Fibroblast of skin of right quadriceps (primary cell): ENCODE results near the gene ARL6IP1.
A peak's percentile ranks its signal among the peaks of the same experiment; 100 is the strongest.

ENCODE experiments used
- DNase-seq: peaks from one replicate; pipeline ENCODE4 v3.0.0-alpha.2; 2013

The ARL6IP1 gene

DNA sequence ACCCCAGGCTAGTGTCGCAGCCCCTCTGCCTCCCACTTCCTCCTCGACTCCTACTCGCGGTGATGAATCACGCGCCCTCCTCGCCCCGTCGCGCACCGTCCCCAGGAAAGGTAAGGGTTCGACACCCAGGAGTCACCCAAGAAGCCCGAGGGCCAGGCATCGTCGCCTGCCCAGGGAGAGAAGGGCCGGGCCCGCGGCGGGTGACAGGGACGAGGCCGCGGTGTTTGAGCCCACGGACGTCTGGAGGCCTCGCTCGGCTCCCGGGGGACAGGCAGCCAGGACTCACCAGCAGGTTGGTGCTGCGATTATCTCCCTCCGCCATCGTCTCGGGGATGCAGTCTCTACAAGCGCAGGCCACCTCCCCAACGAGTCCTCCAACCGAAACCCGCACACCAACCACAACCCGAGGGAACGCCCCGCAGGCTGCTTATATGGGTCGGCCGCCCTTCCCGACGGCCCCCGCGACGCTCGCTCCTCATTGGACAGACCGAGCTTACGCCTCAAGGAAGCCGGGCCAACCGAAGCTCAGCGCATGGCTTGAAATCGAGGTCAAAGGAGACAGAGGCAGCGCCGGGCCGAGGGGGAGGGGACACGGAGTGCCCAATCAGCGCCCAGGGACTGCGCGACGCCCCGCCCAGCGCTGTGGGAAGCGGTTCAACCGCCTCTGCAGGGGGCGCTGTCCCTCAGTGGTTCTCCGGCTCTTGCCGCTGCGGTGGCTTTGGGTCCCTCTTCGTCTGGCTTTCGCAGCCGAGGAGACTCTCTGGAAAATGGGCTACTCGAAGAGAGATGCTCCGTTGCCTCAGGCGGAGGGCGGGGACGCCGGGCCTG is at the start of gene ARL6IP1:
ARL6IP1 (minus strand) TSS at position 405 of the 828 bp plus-strand sequence; CDS start at position 322, 83 bp downstream.
- peak; percentile 100 for DNase-seq

DNA sequence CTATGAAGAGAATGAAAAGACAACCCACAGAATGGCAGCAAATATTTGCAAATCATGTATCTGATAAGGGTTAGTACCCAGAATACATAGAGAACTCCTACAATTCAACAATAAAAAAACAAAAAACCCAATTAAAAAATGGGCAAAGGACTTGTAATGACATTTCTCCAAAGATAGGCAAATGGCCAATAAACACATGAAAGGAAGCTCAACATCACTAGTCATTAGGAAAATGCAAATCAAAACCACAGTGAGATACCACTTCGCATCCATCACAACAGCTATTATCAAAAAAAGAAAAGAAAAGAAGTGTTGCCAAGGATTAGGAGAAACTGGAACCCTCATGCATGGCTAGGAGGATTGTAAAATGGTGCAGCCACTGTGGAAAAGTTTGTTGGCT is 45.1 kb upstream of the ARL6IP1 start:
- DNase-seq = no peak

DNA sequence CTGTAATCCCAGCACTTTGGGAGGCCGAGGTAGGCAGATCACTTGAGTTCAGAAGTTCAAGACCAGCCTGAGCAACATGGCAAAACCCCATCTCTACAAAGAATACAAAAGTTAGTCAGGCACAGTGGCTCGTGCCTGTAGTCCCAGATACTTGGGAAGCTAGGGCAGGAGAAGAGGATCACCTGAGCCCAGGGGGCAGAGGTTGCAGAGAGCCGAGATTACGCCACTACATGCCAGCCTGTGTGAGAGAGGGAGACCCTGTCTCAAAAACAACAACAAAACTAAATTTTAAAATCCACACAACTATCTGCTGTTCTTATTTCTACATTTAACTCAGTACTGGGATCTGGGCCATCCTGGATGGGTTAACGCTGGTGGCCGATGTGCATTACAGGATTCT is 41.2 kb upstream of the ARL6IP1 start:
- no peak for DNase-seq

DNA sequence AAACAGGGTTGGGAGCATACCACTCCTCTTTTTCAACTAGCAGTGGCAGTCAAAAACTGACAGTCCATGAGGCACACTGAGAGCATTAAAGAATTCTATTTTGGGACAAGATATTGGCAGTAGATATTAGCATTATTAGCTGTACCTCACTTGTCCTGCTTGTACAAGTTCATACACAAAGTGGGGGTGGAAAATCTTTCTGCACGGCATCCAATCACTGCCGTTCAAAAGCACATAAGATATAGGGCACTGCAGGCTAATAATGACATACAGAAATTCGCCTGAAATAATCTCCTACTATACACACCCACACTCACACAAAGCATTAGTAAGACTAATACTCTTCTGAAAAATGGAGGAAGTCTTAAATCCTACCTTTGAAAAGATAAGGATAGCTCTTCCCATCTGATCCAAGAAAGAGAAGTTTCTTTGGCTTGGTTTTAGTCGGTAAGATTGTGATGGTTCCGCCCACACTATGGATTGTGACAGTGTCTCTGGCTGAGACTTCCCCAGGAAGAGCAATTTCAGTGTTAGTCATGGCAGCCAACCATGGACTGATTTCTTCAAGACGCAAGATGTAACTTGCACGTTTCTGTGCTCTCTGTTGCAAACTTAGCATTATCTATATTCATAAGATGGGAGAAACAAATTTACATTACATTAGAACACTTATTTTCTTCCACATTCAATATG is 40.6 kb upstream of the ARL6IP1 start:
- DNase-seq = no peak

DNA sequence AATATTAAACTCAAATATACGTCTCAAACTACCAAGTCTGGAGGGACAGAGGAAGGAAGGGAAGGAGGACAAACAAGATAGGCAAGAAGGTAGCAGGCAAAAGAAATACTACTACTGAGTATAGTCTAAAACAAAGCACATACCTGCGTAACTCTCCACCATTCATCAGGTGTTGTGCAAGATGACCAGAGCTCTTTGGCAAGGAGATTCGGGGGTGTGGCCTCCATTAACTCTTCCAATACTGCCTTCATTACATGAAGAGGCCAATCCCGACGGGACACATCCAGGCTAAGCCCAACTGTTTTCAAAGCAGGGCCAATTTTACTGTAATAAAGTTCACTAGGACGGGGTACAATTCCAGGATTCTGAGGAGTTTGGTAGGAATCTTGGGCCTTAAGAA is 38.2 kb upstream of the ARL6IP1 start:
- no peak for DNase-seq

DNA sequence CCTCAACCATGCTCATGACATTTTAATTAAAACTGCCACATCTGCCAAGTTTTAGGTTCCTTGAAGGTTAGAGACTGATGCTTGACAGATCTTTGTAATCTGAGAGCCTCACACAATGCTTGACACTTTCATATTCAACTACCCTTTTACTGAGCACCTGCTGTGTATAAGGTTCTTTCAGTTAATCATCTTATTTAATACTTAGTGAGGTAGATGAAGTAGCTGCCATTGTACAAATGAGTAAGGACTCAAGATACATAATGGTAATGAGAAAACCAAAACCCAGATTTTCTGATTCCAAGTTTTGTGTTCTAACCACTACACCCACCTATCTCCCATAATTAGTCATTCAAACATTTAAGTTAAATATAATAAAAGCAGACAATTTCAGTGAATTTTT is 35.4 kb upstream of the ARL6IP1 start:
- DNase-seq = no peak

DNA sequence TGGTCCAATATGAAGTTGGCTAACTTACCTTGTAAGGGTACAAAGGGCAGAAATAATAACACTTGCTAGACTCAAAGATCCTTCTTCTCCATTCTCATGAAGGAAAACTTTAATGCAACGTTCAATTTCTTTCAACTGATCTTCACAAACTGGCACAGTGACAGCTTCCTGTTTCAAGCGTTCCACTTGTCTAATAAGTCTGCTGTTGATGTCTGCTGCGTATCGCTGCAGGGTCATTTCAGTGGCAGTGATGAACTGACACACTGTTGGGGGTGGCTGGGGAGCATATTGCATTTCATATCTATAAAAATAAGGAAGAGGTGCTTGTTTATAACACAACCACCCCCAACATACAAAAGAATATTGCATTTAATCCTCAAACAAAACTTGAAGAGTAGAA is 33.5 kb upstream of the ARL6IP1 start:
- DNase-seq = no peak

DNA sequence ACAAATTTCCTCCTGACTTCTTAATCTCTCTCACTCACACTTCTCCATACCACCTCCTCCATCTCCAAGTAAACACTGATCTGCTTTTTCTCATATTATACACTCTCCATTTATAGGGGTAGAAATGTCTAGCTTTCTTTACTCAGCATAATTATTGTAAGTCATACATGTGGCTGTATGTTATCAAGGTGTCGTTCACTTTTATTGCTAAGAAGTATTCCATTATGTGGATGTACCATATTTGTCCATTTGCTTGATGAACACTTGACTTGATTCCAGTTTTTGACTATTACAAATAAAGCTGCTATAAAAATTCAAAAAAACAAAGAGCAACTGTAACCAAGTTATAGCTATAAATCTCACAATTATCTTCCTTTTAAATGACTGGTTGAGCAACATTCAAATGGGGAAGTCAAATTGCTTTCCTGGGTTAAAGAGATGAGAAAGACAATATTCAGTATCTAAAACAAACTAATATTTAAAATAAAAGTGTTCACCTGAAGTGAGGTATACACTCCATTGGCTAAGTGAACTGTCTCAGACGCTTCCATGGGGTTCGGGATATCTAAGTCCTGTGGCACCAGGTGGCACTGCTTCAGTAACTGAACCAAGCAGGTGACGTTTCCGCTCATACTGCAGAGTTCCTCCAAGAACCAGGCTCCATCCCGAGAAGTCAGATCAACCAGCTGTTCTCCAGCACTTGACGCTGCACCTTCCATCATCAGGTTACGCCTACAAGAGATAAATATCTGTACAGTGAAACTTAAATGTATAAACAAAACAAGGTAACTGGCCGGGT is 32.6 kb upstream of the ARL6IP1 start:
- no peak for DNase-seq

DNA sequence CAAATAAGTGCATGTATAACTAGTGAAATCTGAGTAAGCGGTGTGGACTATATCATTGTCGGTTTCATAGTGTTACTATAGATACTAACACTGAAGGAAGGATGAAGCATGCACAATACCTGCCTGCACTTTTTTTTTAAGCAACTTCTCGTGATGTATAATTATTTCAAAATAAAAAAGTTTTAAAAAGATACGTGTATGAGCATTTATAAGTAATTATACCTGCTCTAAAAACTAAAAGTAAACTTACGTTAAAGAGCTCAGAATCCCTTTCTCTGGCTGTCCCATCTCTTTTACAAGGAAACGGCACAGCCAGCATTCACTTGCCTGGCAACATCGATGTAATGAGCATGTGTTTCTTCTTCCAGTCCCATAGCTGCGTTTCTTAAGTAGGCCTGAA is 31.3 kb upstream of the ARL6IP1 start:
- no peak for DNase-seq

DNA sequence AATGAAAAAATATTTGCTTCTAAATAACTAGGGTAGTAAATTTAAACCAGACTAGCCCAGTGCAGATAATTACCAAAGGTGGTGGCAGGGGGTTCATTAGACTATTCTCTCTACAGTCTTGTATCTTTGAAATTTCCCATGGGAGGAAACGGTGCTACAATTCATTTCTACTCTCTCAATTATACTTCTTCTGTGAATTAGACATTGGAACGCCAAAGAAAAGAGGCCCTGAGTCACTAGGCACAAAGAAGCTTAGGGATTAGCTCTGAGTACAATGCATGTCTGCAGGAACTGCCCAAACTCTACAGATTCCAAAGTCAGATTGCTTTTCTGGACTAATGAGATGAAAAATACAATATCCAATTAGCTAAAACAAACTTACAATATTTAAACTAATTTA is 30.7 kb upstream of the ARL6IP1 start:
- DNase-seq = no peak

DNA sequence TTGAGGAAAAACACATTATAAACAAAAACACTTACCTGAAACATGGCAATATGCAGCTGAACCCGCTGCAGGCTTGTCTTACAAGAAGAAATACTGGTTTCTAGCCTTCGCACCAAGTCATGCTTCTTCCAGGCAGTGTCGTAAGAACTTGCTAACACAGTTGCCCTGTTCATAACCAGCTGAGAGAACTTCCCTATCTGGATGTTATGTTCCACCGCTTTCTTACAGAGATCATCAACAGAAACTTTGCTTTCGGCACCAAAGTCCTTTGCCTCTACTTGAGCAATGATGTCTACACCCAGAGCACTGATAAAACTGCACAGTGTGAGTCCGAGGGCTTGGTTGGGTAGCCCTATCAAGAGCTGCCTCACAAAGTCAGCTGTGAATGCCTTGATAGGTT is 27.9 kb upstream of the ARL6IP1 start:
- no peak for DNase-seq

DNA sequence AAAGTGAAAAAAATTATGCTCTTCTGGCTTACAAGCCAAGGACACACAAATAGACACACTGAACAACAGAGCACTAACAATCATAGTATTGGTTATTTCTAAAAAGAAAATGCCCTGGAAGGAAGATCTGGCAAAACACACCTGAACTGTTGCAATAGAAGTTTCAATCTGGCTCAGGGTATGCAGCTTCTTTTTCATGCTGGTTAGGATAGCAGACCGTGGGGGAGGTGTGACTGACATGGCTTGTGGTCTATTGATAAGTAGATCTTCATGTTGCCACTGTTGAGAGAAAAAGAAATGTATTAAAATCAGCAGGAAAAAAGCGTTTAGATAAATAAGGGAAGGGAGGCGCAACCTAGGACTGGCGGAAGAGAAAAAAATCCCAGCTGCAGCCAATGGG is 26.5 kb upstream of the ARL6IP1 start:
- no peak for DNase-seq

DNA sequence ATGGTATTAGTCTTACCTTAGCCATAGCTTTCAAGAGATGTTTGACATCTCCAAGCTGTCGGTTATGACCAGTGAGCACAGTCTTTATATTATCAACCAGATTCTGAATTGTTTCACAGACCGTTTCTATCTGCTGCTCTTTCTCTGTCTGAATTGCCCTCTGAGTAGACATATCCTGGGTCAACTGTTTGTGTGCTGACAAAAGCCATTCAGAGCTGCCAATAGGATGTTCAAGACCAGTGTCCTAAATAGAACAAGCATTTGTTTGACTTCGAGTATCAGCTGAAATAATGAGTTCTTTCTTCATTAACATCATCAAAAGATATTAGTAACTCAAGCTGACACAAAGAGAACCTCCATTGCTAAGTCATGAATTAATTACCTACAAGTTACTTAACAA is 14.9 kb upstream of the ARL6IP1 start:
- no peak for DNase-seq

DNA sequence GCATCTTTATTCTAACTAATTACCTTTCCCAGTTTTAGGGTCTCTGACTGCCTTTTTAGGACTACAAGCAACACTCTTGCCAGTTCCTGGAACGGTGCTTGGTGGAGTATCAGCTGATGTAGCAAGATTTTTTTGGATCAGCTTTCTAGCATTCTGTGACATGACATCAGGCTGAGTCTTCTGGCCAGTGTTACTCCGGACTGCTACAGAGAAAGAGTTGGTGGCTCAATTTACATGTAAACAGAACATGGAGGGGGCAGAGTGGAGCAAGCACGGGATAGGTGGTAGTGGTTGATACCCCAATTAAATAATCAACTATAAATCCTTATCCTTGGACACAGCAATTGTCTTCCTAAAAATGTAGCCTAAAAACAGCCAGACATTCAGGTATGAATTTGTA is 10.6 kb upstream of the ARL6IP1 start:
- DNase-seq = no peak

DNA sequence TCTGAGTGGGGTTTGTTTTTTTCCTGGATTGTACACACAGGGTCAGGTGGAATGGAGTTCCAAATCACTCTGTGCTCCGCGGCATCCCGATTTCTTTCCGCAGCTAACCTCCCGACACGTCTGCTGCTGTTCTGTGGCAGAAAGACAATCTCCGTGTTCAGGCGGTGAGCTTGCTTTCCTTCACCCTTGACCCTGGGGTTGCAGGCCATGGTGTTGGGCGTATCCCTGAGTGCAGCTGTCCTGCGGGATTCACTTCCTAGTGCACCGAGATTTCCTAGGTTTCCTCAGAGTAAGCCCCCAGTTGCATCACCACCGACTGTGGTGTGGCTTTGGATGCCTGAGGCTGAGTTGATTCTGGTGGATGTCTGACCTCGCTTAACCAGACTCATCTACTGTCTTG is 7.8 kb upstream of the ARL6IP1 start:
- no peak for DNase-seq

DNA sequence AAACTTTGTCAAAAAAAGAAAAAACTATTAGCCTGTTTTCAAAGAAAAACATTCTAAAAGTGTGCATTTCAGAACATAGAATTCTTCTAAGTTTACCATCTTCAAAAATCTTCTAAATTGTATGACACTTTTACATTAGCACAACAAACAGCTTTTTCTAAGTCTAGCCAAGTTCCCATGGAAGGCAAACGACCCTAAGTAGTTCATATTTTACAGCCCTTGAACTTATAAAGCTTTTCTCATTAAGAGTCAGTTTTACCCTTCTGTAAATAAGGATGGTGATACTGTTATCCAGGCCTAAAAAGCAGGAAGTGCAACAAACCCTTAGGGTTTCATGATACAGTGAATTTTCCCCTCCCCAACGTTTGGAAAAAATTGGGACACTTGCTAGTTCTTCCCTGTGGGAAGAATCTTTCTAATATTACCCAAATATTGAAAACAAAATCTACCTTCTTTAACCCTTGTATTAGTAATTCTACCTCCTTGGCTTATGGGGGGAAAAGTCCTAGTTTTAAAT is 4.0 kb upstream of the ARL6IP1 start:
- DNase-seq = no peak

DNA sequence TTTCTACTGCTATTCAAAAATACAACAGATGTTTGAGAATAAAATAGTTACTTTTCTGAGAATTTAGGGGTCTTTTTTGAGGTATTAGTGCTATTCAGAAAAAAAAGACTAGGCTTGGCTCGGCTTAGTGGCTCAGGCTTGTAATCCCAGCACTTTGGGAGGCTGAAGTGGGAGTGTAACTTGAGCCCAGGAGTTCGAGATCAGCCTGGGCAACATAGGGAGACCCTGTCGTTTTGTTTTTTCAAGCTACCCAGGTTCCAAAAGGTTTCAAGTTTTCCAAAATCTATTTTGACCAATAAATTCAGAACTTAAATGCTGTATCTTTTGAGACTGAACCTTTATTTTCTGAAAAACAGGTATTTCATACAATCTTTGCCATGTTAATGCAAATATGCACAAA is 3.2 kb upstream of the ARL6IP1 start:
- no peak for DNase-seq

DNA sequence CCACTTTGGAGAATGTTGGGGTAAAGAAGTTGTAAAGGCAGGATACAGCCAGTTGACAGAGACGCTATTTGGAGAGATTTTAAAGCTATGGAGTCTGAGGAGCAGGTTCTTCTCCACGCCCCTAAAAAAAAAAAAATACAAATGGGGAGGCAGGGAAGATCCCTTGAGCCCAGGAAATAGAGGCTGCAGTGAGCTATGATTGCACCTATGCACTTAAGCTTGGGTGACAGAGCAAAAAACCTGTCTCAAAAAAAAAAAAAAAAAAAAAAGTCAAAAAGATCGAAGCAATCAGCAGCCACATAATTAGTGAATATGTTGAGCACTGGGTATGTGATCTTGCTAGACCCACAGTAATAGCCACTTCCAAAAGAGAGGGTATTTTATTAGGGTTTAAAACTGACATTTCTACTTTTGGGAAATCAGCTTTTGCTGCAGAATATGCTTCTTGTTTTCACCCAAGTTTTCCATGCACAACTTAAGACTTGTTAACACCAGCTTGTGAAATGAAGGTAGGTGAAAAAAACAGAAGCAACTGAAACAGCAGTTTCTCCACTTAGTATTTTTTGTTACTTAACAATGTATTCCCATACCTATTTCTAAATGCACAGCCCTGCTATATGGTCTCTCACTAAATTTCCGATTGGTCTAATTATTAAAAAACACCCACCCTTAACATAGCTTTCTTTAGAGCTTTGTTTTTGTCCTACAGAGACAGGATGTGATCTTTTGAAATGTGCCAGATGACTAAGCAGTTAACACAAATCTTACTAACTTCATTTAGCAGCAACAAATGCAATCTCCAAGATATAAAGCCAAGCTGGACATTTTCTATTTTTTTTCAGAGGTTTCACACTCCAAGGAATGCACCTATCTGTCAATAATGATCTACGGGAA is 2.5 kb upstream of the ARL6IP1 start:
- peak; percentile 33 for DNase-seq

DNA sequence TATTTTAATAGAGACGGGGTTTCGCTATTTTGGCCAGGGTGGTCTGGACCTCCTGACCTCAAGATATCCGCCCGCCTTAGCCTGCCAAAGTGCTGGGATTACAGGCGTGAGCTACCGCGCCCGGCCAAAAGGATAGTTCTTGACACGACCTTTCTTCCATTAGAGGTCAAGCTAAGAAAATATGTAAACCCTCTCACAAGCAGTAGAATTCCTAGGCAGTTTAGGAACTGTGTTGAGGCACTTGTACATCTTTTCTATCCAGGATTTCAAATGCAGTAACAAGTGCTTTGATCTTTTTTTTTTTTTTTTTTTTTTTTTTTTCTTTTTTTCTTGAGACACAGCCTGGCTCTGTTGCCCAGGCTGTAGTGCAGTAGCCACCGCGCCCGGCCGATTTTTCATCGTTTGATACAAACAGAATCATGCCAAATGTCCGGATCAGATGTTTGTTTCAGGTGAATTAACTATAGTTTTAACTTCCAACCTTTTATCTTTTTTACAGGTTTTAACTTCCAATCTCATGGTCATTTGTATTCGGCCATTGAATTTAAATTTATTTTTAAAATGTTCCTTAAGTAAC is 1.5 kb upstream of the ARL6IP1 start:
- no peak for DNase-seq

DNA sequence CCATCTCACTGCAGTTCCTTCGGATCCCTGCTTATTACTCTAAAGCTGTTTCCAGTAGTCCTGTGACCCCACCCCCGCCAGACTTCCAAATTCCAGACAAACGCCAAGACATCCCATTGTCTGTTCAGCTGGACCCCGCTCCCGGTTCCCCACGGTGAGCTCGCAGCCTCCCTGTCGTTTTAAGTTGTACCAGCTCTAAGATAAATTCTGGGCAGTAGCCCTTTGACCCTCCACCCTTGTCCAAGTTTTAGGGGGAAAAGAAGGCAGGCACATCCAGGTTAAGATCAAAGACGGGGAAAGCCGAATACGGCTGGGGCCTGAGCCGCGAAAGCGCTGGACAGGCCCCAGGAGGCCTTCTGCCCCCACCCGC is 589 bp downstream of the ARL6IP1 start:
- DNase-seq = no peak

DNA sequence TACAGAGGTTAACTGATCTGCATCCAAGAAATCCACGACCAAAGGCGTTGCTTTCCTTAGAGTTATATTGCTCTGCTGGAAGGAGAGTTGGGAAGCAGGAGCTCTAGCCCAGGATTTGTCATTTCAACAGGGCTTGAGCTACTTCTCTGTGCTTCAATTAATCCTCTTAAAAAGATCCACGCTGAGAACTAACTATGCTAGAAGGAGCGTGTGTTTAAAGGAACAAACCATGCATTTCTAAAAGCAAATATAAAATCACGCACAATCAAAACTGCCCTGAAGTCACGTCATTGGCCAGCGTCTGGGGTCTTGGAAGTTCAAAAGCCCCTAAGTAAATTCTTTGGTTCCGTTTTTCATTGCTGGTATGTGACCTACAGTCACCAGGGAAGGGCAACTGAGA is 1.1 kb downstream of the ARL6IP1 start:
- no peak for DNase-seq

DNA sequence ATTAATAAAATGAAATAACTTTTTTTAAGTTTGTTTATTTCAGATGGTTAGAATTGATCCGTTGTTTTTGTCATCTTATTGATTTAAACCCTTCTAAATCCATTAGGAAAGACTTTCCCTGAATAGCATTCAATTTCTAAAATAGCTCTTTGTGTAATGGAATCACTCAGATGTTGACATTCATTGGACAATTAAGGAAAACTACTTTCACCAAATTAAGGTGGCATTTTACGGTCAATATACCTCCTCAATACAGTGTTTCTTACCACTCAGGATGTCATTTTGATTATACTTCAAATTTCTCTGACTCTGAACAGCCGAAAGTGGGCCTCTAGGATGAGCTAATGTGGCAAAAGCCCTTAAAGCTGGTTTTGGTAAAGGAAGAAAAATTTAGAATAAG is 1.8 kb downstream of the ARL6IP1 start:
- DNase-seq = no peak
